Kidney (tissue), 14 donors: ENCODE results near the gene PPARA. TPM values are rescaled to one million over a fixed set of nuclear protein-coding genes. Genes with fewer than 3 reads are reported as not detected.
A peak's percentile ranks its signal among the peaks of the same experiment; 100 is the strongest.

Experiments used
- DNase-seq, 5 donors: peaks; one replicate each; pipeline ENCODE4 v3.0.0-alpha.2; 2013 to 2020
- FAIRE-seq: peaks from 2 replicates; lab custom pipeline; 2012; peaks lifted over from hg19 to GRCh38; lab: Jason Lieb, UNC
- H3K27ac ChIP-seq, 2 donors: one replicate each; pipeline ENCODE4 v1.7.0; 2013; ENCODE audit warnings: low read depth in 2 of 2, low read length in 2 of 2, inconsistent platforms in 1 of 2
- H3K27me3 ChIP-seq: one replicate; pipeline ENCODE4 v1.7.1; 2013; ENCODE audit warnings: low read length, inconsistent platforms; ENCODE audit not compliant: control insufficient read depth, insufficient read depth
- H3K36me3 ChIP-seq, 3 donors: one replicate each; pipeline versions ENCODE4 v1.7.0 to v1.7.1; 2013; ENCODE audit warnings: low read length in 3 of 3, control low read depth in 1 of 3, inconsistent platforms in 1 of 3; ENCODE audit not compliant: insufficient read depth in 3 of 3, control insufficient read depth in 2 of 3
- H3K4me1 ChIP-seq, 3 donors: one replicate each; pipeline versions ENCODE4 v1.7.0 to v1.7.1; 2013; ENCODE audit warnings: low read length in 3 of 3, inconsistent platforms in 1 of 3, low read depth in 1 of 3; ENCODE audit not compliant: control insufficient read depth in 2 of 3, insufficient read depth in 2 of 3
- H3K4me3 ChIP-seq, 3 donors: one replicate each; pipeline versions ENCODE4 v1.7.0 to v1.8.1; 2013; ENCODE audit warnings: low read length in 3 of 3, control low read depth in 1 of 3, inconsistent platforms in 1 of 3
- H3K9ac ChIP-seq, 3 donors: one replicate each; pipeline versions ENCODE4 v1.7.0 to v1.7.1; 2013; ENCODE audit warnings: low read length in 3 of 3, control low read depth in 1 of 3, inconsistent platforms in 1 of 3
- H3K9me3 ChIP-seq, 3 donors: one replicate each; pipeline versions ENCODE4 v1.7.0 to v1.7.1; 2013; ENCODE audit warnings: low read length in 3 of 3, control low read depth in 1 of 3, inconsistent platforms in 1 of 3; ENCODE audit not compliant: control insufficient read depth in 2 of 3, insufficient read depth in 1 of 3
- intact Hi-C: fragments of 100-400 bp; cut with DNase I; formaldehyde crosslinking; loops from one replicate; pipeline ENCODE4 v1.11.1; 2022
- polyA plus RNA-seq: library from polyadenylated mRNA; stranded (reverse); fragments of 350-450 nt; fragmentation: Illumina TruSeq; extraction: RNeasy Lipid Tissue Mini Kit (QIAGEN cat#74804); gene quantifications from one replicate; pipeline ENCODE4 v1.2.3, GENCODE V29; 2014; ENCODE audit warnings: low read depth, low replicate concordance; ENCODE audit not compliant: insufficient read depth
- total RNA-seq: library from RNA; stranded (reverse); fragmentation: NEBNext Ultra II Directional; extraction: Animal tissue kit (Norgen Biotek cat#: 25700); gene quantifications from one replicate; pipeline ENCODE4 v1.2.1, GENCODE V29; 2021
- TF ChIP-seq, protein P1 (sequence below): IDR thresholded peaks from 3 replicates; pipeline ENCODE4 v1.5.1; 2012; ENCODE audit warnings: mild to moderate bottlenecking, moderate library complexity, borderline replicate concordance; ENCODE audit not compliant: insufficient read depth; ENCODE audit errors: extremely low read depth
- donor health status: control.
- donor health status: control.
- donor health status: control.
- donor health status: control.
- donor health status: control.
- donor health status: DM: yes; HTN: yes; CAD: no.
- donor health status: Normal renal cell carcinoma (clear cell type).

The PPARA gene
- total and polyA plus RNA-seq, 2 donors from 2014 or later = 15.8 to 36.8 TPM

DNA sequence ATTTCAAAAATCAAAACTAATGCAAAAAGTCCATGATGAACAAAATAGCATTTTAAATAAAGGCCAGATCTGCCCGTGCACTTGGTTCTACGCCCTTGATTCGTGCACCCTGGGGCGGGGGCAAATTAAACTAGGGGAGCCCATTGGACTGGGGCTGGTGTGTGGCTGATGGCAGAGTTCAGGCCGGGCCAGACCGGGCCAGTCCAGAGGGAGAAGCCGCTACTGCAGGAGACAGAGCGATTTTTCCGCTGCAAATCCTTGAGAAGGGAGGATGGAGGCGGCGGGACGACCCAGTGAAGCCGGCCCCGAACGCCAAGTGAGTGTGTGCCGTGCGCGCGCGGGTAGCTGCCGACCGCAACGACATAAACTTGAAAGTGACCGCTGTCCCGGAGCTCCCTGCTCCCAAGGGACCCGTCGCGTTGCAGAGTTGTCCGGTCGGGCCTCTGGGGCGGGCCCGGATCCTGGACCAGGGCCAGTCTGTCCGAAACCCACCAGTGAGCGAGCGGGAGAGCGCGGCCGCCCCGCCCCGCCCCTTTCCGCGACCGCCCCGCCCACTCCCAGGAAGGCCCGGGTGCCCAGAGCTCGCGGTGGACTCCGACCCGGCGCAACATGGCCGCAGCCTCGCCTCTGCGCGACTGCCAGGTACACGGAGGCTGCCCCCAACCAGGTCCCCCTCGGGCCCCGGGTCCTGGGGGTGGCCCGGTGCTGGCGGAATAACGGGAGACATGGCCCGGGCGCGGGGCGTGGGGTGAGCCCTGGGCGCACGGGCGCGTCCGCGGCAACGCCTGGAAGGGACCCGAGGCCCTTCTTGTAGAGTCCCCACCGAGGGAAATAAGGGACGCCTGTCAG lies 117.3 kb downstream of the PPARA start, which contains the start of gene TTC38:
Gene TTC38 (plus strand): TSS at position 578 of the 849 bp plus-strand sequence. CDS start 32 bp downstream, at position 610.
- H3K4me3 ChIP-seq = peak within 1 kb of the TSS; percentile 66 to 97 (median 96)
- H3K27ac ChIP-seq = peak within 1 kb of the TSS; percentile 90 to 92
- FAIRE-seq (peak; percentile 29), DNase-seq (peak; percentile 88 to 96 (median 94))
- H3K4me1 ChIP-seq = peaks cover 0 to 14% (median 10%) of the 10 kb centered on the region in 3 donors
- peak within 1 kb of the TSS; percentile 48 to 89 (median 85) for H3K9ac ChIP-seq
- intact Hi-C loops = no loop called here
- no peaks in the 10 kb centered on the region for H3K27me3 ChIP-seq
- H3K9me3 ChIP-seq = no peaks in the 10 kb centered on the region
- TF ChIP-seq, protein P1, sequence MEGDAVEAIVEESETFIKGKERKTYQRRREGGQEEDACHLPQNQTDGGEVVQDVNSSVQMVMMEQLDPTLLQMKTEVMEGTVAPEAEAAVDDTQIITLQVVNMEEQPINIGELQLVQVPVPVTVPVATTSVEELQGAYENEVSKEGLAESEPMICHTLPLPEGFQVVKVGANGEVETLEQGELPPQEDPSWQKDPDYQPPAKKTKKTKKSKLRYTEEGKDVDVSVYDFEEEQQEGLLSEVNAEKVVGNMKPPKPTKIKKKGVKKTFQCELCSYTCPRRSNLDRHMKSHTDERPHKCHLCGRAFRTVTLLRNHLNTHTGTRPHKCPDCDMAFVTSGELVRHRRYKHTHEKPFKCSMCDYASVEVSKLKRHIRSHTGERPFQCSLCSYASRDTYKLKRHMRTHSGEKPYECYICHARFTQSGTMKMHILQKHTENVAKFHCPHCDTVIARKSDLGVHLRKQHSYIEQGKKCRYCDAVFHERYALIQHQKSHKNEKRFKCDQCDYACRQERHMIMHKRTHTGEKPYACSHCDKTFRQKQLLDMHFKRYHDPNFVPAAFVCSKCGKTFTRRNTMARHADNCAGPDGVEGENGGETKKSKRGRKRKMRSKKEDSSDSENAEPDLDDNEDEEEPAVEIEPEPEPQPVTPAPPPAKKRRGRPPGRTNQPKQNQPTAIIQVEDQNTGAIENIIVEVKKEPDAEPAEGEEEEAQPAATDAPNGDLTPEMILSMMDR = no peak
- peaks cover 0 to 19% (median 7%) of the 10 kb centered on the region in 3 donors for H3K36me3 ChIP-seq

DNA sequence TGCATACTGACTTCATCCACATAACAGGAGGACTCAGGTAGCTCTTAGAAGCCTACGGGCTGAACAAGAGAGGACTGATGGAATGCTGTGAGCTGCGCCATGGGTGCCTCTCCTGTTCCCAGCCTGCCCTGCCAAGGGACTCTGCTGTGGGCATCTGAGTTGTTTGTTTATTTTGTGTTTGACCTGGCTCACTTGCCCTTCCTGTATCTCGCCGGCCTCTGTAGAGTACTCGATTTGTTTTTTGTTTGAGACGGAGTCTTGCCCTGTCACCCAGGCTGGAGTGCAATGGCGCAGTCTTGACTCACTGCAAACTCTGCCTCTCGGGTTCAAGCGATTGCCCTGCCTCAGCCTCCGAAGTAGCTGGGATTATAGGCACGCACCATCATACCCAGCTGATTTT lies 119.2 kb downstream of the PPARA start:
- FAIRE-seq (no peak), DNase-seq (no peak)
- intact Hi-C loops = no loop called here
- H3K4me1 ChIP-seq = peaks cover 0 to 14% (median 10%) of the 10 kb centered on the region in 3 donors
- H3K9ac ChIP-seq = peak overlapping the region in 2 of 3 donors; percentile 33 to 77
- H3K4me3 ChIP-seq = peak overlapping the region in 2 of 3 donors; percentile 63 to 96
- TF ChIP-seq, protein P1 = no peak
- no peaks in the 10 kb centered on the region for H3K27me3 ChIP-seq
- peak overlapping the region; percentile 33 to 92 for H3K27ac ChIP-seq
- peaks cover 0 to 35% (median 19%) of the 10 kb centered on the region in 3 donors for H3K36me3 ChIP-seq
- H3K9me3 ChIP-seq = no peaks in the 10 kb centered on the region

- TF ChIP-seq, protein P1 = no peak
- no peak overlapping the region for H3K4me3 ChIP-seq
- peaks cover 5 to 56% (median 35%) of the 10 kb centered on the region in 3 donors for H3K36me3 ChIP-seq
- no peak for DNase-seq
- no peak overlapping the region for H3K27ac ChIP-seq
- H3K9me3 ChIP-seq = no peaks in the 10 kb centered on the region
- H3K4me1 ChIP-seq = peaks cover 0 to 10% (median 4%) of the 10 kb centered on the region in 3 donors
- intact Hi-C loops = no loop called here
- no peak for FAIRE-seq
- H3K27me3 ChIP-seq = no peaks in the 10 kb centered on the region
- H3K9ac ChIP-seq = no peak overlapping the region
Measured at GRCh38 chr22:46272196-46272595, 121.9 kb downstream of the PPARA start.
